Tibial nerve (tissue), 4 donors: ENCODE results near the gene CLPSL1. TPM values are rescaled to one million over a fixed set of nuclear protein-coding genes. Genes with fewer than 3 reads are reported as not detected.

Experiments
- DNase-seq, 2 donors: peaks; one replicate each; pipeline ENCODE4 v3.0.0-alpha.2; 2019; ENCODE audit warnings: low spot score in 2 of 2
- H3K27ac ChIP-seq, 4 donors: fragments of 200-600 bp; sonication (generic) in 3 of 4; one replicate each; pipeline ENCODE4 v1.5.1; 2017 to 2019; ENCODE audit warnings: mild to moderate bottlenecking in 1 of 4
- H3K27me3 ChIP-seq, 2 donors: fragments of 200-600 bp; sonication (generic) in 1 of 2; one replicate each; pipeline versions ENCODE4 v1.5.1 to v1.6.0; 2017 to 2019
- H3K36me3 ChIP-seq, 3 donors: fragments of 200-600 bp; sonication (generic); one replicate each; pipeline ENCODE4 v1.5.1; 2018 to 2019
- H3K4me1 ChIP-seq, 4 donors: fragments of 200-600 bp; sonication (generic) in 3 of 4; one replicate each; pipeline ENCODE4 v1.5.1; 2017 to 2019
- H3K4me3 ChIP-seq, 4 donors: fragments of 200-600 bp; sonication (generic) in 3 of 4; one replicate each; pipeline ENCODE4 v1.5.1; 2017 to 2019; ENCODE audit warnings: mild to moderate bottlenecking in 1 of 4, moderate library complexity in 1 of 4
- H3K9me3 ChIP-seq, 4 donors: fragments of 200-600 bp; sonication (generic) in 3 of 4; one replicate each; pipeline ENCODE4 v1.5.1; 2017 to 2019
- CTCF ChIP-seq, 5 experiments: fragments of 200-600 bp in 3 of 5; fragments of 450-650 bp in 2 of 5; sonication (generic) in 3 of 5; IDR thresholded peaks; one replicate each; pipeline ENCODE4 v1.5.1; 2016 to 2019; ENCODE audit warnings: antibody characterized with exemption in 5 of 5, mild to moderate bottlenecking in 3 of 5, moderate library complexity in 2 of 5
- EP300 ChIP-seq, 2 donors: sonication (generic); formaldehyde crosslinking; IDR thresholded peaks; one replicate each; pipeline ENCODE4 v1.6.1; 2017; ENCODE audit warnings: antibody characterized with exemption in 2 of 2, mild to moderate bottlenecking in 1 of 2
- POLR2A ChIP-seq, 2 donors: fragments of 450-650 bp; IDR thresholded peaks; one replicate each; pipeline ENCODE4 v1.6.1; 2017; ENCODE audit warnings: antibody characterized with exemption in 2 of 2, mild to moderate bottlenecking in 2 of 2, moderate library complexity in 2 of 2
- WGBS, 2 donors: methylation state at CpG; one replicate each; pipeline ENCODE4 v1.1.5; 2018; 5-methylcytosine and 5-hydroxymethylcytosine counted together
- total RNA-seq, 4 donors: library from RNA; depleted of rRNA; stranded (reverse); fragments of >200 nt; gene quantifications; one replicate each; pipeline ENCODE4 v1.1.0, GENCODE V29; 2016

The CLPSL1 gene
- total RNA-seq, 4 donors from 2014 or later = not detected

DNA sequence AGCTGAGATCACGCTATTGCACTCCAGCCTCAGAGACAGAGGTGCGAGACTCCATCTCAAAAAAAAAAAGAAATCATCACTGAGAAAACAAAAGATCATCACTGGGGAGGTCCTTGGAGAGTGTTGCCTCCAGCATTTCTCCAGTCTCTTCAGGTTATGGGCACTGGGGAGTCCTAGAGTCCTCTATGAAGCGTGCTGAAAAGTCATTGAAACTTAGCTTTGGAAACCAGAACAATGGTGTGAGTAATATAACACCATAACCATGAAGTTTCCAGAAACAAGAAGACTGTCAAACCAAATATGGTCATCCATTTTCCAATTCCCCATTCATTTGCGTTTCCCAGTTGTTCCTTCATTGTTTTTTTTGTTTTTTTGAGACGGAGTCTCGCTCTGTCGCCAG lies 30.3 kb upstream of the CLPSL1 start:
- Histone ChIP-seq H3K27me3 (peaks cover 0 to 4% of the 10 kb centered on the region in 2 donors), H3K36me3 (no peaks in the 10 kb centered on the region), H3K4me1 (no peaks in the 10 kb centered on the region), H3K27ac (no peak overlapping the region), H3K4me3 (no peak overlapping the region), H3K9me3 (peaks cover 0 to 11% (median 0%) of the 10 kb centered on the region in 4 donors)
- no peak for DNase-seq
- no peak for TF ChIP-seq EP300 (IDR thresholded peaks at IDR 0.05)
- no peak for TF ChIP-seq CTCF (IDR thresholded peaks at IDR 0.05)
- TF ChIP-seq POLR2A (IDR thresholded peaks at IDR 0.05) = no peak
- WGBS, 2 donors = 76 to 78% methylated on average over 7 of the region's 7 CpGs

DNA sequence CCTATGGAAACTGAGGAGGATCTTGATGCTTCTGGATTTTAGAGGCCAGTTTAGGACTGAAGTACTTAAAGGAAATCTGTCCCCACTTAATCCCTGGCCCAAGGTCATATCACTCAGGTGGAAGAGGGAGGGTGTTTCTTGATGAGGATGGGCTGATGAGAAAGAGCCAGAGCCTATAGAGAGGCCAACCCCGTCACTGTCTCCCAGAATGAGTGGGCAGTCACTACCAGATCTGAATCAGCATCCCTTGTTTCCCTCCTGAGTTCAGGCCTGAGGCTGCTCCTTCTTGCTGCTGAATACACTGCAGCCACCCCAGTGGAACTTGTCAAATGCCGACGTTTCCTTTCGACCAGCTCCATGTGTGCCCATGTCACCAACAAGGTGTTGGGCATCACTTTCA lies 29.2 kb upstream of the CLPSL1 start:
- no peak overlapping the region for H3K27ac ChIP-seq
- no peak overlapping the region for H3K4me3 ChIP-seq
- no peak for DNase-seq
- H3K27me3 ChIP-seq = peaks cover 0 to 4% of the 10 kb centered on the region in 2 donors
- no peaks in the 10 kb centered on the region for H3K4me1 ChIP-seq
- H3K36me3 ChIP-seq = no peaks in the 10 kb centered on the region
- H3K9me3 ChIP-seq = peaks cover 0 to 11% (median 0%) of the 10 kb centered on the region in 4 donors
- TF ChIP-seq POLR2A (IDR thresholded peaks at IDR 0.05) = no peak
- TF ChIP-seq CTCF (IDR thresholded peaks at IDR 0.05) = no peak
- no peak for TF ChIP-seq EP300 (IDR thresholded peaks at IDR 0.05)
- WGBS, 2 donors = 57 to 63% methylated on average over 4 of the region's 4 CpGs

- DNase-seq = no peak
- peaks cover 0 to 11% (median 0%) of the 10 kb centered on the region in 4 donors for H3K9me3 ChIP-seq
- no peaks in the 10 kb centered on the region for H3K36me3 ChIP-seq
- H3K27ac ChIP-seq = no peak overlapping the region
- H3K4me1 ChIP-seq = no peaks in the 10 kb centered on the region
- 76 to 92% methylated on average over 4 of the region's 4 CpGs for WGBS, 2 donors
- no peak for TF ChIP-seq POLR2A (IDR thresholded peaks at IDR 0.05)
- TF ChIP-seq CTCF (IDR thresholded peaks at IDR 0.05) = no peak
- TF ChIP-seq EP300 (IDR thresholded peaks at IDR 0.05) = no peak
- peaks cover 0 to 4% of the 10 kb centered on the region in 2 donors for H3K27me3 ChIP-seq
- no peak overlapping the region for H3K4me3 ChIP-seq
Observed at GRCh38 chr6:35752330-35752729, 28.5 kb upstream of the CLPSL1 start.

DNA sequence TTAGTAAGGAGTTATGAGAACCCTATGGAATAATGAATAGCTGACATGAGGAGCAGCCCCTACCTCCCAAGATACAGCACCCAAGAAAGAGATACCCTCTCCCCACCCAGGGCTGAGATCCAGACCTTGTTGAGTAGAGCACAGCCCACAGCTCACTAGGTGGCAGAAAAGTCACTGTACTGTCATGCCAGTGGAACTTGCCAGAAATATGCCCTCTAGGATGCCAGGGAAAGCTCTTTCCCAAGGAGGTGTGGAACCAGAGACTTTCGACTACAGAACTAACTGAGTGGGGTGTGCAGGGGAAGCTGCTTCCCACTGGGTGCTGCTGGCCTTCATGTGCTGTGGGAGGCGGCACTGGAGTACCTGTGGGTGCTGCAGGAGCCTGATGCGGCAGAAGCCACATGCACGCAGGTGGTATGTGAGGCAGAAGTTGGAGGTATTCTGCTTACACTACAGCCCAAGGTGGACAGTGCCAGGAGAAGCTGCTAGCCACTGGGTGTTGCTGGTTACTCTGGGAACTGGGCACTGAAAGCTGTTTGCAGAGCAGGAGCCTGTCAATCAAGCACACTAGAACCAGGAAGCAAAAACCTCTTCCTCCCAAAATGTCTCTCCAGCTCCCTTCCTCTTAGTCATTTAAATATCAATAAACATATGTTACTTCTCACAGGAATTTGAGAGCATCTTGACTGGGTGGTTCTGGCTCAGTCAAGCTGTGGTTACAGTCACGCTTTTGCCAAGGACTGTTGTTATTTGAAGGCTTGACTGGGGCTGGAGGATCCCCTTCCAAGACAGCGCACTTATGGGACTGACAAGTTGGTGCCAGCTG lies 26.2 kb upstream of the CLPSL1 start:
- H3K27ac ChIP-seq = no peak overlapping the region
- DNase-seq = no peak
- 83 to 91% methylated on average over 6 of the region's 6 CpGs for WGBS, 2 donors
- no peaks in the 10 kb centered on the region for H3K9me3 ChIP-seq
- H3K36me3 ChIP-seq = no peaks in the 10 kb centered on the region
- H3K27me3 ChIP-seq = peaks cover 0 to 4% of the 10 kb centered on the region in 2 donors
- TF ChIP-seq EP300 (IDR thresholded peaks at IDR 0.05) = no peak
- no peak for TF ChIP-seq CTCF (IDR thresholded peaks at IDR 0.05)
- no peak overlapping the region for H3K4me3 ChIP-seq
- no peaks in the 10 kb centered on the region for H3K4me1 ChIP-seq

DNA sequence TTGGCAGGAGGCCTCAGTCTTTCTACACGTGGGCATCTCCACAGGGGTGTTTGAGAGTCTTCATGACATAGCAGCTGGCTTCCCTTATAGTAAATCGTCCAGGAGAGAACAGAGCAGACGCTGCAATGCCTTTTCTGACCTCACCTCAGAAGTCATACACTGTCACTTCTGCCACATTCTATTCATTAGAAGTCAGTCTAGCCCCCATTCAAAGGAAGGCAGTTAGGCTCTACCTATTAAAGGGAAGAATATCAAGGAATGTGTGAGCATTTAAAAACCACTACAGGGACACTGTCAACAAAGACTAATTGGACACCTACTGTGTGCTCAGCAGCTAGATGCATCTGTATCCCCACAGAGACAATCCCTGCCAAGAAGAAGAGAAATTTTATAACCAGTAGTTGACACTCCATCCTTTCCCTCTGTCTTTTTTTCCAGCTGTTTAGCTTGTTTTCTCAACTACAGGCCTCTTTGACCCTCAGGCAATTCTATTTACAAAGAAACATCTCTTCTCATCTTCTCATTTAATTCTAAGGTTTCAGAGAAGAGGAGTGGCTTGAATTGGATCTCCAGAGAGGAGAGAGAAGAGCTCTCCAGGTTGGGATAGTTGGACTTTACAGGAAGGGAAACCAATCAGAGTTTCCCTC lies 25.4 kb upstream of the CLPSL1 start:
- Histone ChIP-seq H3K4me3 (no peak overlapping the region), H3K9me3 (no peaks in the 10 kb centered on the region), H3K4me1 (no peaks in the 10 kb centered on the region), H3K27me3 (peaks cover 0 to 6% of the 10 kb centered on the region in 2 donors), H3K36me3 (no peaks in the 10 kb centered on the region), H3K27ac (no peak overlapping the region)
- DNase-seq = no peak
- TF ChIP-seq CTCF (IDR thresholded peaks at IDR 0.05) (no peak), EP300 (IDR thresholded peaks at IDR 0.05) (no peak), POLR2A (IDR thresholded peaks at IDR 0.05) (no peak)
- 21 to 23% methylated on average over 3 of the region's 3 CpGs for WGBS, 2 donors
